Thyroid gland (tissue), 4 donors: Measurements from ENCODE around the gene TMEM50A. TPM values are rescaled to one million over a fixed set of nuclear protein-coding genes. Genes with fewer than 3 reads are reported as not detected.

ENCODE experiments used
- DNase-seq, 2 donors: peaks; one replicate each; pipeline ENCODE4 v3.0.0-alpha.2; 2019
- H3K27ac ChIP-seq, 3 donors: fragments of 200-600 bp; sonication (generic); 1 replicate in 2 of 3; 2 replicates in 1 of 3; pipeline ENCODE4 v1.5.1; 2016 to 2019; ENCODE audit warnings: mild to moderate bottlenecking in 1 of 3, moderate library complexity in 1 of 3
- H3K27me3 ChIP-seq: fragments of 200-600 bp; sonication (generic); one replicate; pipeline ENCODE4 v1.5.1; 2019
- H3K36me3 ChIP-seq, 2 donors: fragments of 200-600 bp; sonication (generic); one replicate each; pipeline ENCODE4 v1.5.1; 2016 to 2019
- H3K4me1 ChIP-seq, 2 donors: fragments of 200-600 bp; sonication (generic); one replicate each; pipeline ENCODE4 v1.5.1; 2017 to 2019
- H3K4me3 ChIP-seq, 3 donors: fragments of 200-600 bp; sonication (generic); replicated peaks in 1 of 3; 1 replicate in 2 of 3; 2 replicates in 1 of 3; pipeline ENCODE4 v1.5.1; 2016; ENCODE audit warnings: mild to moderate bottlenecking in 1 of 3
- H3K9me3 ChIP-seq: fragments of 200-600 bp; sonication (generic); one replicate; pipeline ENCODE4 v1.5.1; 2017
- CTCF ChIP-seq, 6 experiments: fragments of 200-600 bp in 3 of 6; fragments of 450-650 bp in 3 of 6; sonication (generic) in 3 of 6; IDR thresholded peaks; one replicate each; pipeline ENCODE4 v1.5.1; 2016 to 2019; ENCODE audit warnings: antibody characterized with exemption in 6 of 6, mild to moderate bottlenecking in 2 of 6, inconsistent platforms in 1 of 6, moderate library complexity in 1 of 6
- POLR2A ChIP-seq, 2 donors: fragments of 450-650 bp; IDR thresholded peaks; one replicate each; pipeline ENCODE4 v1.6.1; 2017; ENCODE audit warnings: antibody characterized with exemption in 2 of 2, mild to moderate bottlenecking in 2 of 2, moderate library complexity in 1 of 2
- WGBS, 2 donors: methylation state at CpG; one replicate each; pipeline ENCODE4 v1.1.5; 2017; 5-methylcytosine and 5-hydroxymethylcytosine counted together
- intact Hi-C: fragments of 100-400 bp; cut with DNase I; formaldehyde crosslinking; loops from one replicate; pipeline ENCODE4 v1.15.1; 2023
- total RNA-seq, 4 donors: library from RNA; depleted of rRNA; stranded (reverse); fragments of >200 nt; gene quantifications; one replicate each; pipeline ENCODE4 v1.2.3, GENCODE V29; 2016

The TMEM50A gene
- total RNA-seq, 4 donors from 2014 or later: 66.4 to 89.2 (median 78.5) TPM

GRCh38 chr1:25338986-25339385 is 852 bp downstream of the TMEM50A start:
- WGBS, 2 donors: 1% methylated on average over 6 of the region's 6 CpGs
- peak overlapping the region; percentile 83 to 99 (median 93) for H3K27ac ChIP-seq

GRCh38 chr1:25341746-25342145 is 3.6 kb downstream of the TMEM50A start:
- WGBS, 2 donors: 85 to 87% methylated on average over 6 of the region's 6 CpGs
- intact Hi-C loops: loop anchor here (10.0 kb wide), 1 partner anchor 87 kb away; no protein-coding TSS in a partner anchor
- H3K4me3 ChIP-seq: no peak overlapping the region

More at GRCh38 chr1:25338986-25339385, 852 bp downstream of the TMEM50A start:
- no peak for TF ChIP-seq CTCF (IDR thresholded peaks at IDR 0.05)
- no peak for TF ChIP-seq POLR2A (IDR thresholded peaks at IDR 0.05)
- intact Hi-C loops: no loop called here
- peaks cover 13 to 15% of the 10 kb centered on the region in 2 donors for H3K4me1 ChIP-seq
- peak overlapping the region; percentile 69 to 99 (median 98) for H3K4me3 ChIP-seq
- DNase-seq: no peak
- H3K36me3 ChIP-seq: no peaks in the 10 kb centered on the region
- no peaks in the 10 kb centered on the region for H3K27me3 ChIP-seq
- H3K9me3 ChIP-seq: no peaks in the 10 kb centered on the region

DNA sequence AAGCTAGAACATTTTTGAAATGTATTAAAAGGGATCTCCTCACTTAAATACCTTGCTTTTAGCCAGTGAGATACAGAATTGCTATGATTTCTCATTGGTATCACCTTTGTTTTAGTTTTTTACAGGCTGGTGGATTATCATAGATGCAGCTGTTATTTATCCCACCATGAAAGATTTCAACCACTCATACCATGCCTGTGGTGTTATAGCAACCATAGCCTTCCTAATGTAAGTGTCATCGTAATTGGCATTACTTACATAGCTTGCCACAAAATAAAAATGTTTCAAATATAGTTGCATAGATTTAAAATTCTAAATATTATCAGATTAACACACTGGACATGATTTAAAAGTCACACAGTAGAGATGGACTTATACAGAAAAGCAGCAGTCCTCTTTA is 4.7 kb downstream of the TMEM50A start:
- Histone ChIP-seq H3K4me1 (peaks cover 13 to 15% of the 10 kb centered on the region in 2 donors), H3K9me3 (no peaks in the 10 kb centered on the region), H3K27ac (no peak overlapping the region), H3K27me3 (no peaks in the 10 kb centered on the region), H3K4me3 (no peak overlapping the region), H3K36me3 (peaks cover 0 to 8% of the 10 kb centered on the region in 2 donors)
- TF ChIP-seq POLR2A (IDR thresholded peaks at IDR 0.05) (no peak), CTCF (IDR thresholded peaks at IDR 0.05) (no peak)
- DNase-seq: no peak
- intact Hi-C loops: loop anchor here (10.0 kb wide), 1 partner anchor 88 kb away; no protein-coding TSS in a partner anchor
- WGBS, 2 donors: 93% methylated on average over 1 of the region's 1 CpG

More at GRCh38 chr1:25341746-25342145, 3.6 kb downstream of the TMEM50A start:
- H3K27ac ChIP-seq: no peak overlapping the region
- no peaks in the 10 kb centered on the region for H3K9me3 ChIP-seq
- peaks cover 13 to 15% of the 10 kb centered on the region in 2 donors for H3K4me1 ChIP-seq
- peaks cover 0 to 3% of the 10 kb centered on the region in 2 donors for H3K36me3 ChIP-seq
- no peak for DNase-seq
- no peaks in the 10 kb centered on the region for H3K27me3 ChIP-seq
- TF ChIP-seq CTCF (IDR thresholded peaks at IDR 0.05) (no peak), POLR2A (IDR thresholded peaks at IDR 0.05) (no peak)

GRCh38 chr1:25343872-25344271 is 5.7 kb downstream of the TMEM50A start:
- no peak for DNase-seq
- intact Hi-C loops: loop anchor here (10.0 kb wide), 1 partner anchor 89 kb away; no protein-coding TSS in a partner anchor
- no peak for TF ChIP-seq POLR2A (IDR thresholded peaks at IDR 0.05)
- TF ChIP-seq CTCF (IDR thresholded peaks at IDR 0.05): no peak
- H3K27ac ChIP-seq: no peak overlapping the region
- no peaks in the 10 kb centered on the region for H3K9me3 ChIP-seq
- H3K4me1 ChIP-seq: peaks cover 13 to 15% of the 10 kb centered on the region in 2 donors
- peaks cover 0 to 8% of the 10 kb centered on the region in 2 donors for H3K36me3 ChIP-seq
- no peak overlapping the region for H3K4me3 ChIP-seq
- 80 to 84% methylated on average over 4 of the region's 4 CpGs for WGBS, 2 donors
- no peaks in the 10 kb centered on the region for H3K27me3 ChIP-seq

GRCh38 chr1:25347556-25347955 is 9.4 kb downstream of the TMEM50A start:
- Histone ChIP-seq H3K27ac (no peak overlapping the region), H3K9me3 (no peaks in the 10 kb centered on the region), H3K4me3 (no peak overlapping the region), H3K36me3 (peaks cover 2 to 8% of the 10 kb centered on the region in 2 donors), H3K27me3 (no peaks in the 10 kb centered on the region), H3K4me1 (no peaks in the 10 kb centered on the region)
- TF ChIP-seq CTCF (IDR thresholded peaks at IDR 0.05) (no peak), POLR2A (IDR thresholded peaks at IDR 0.05) (no peak)
- 91 to 96% methylated on average over 2 of the region's 2 CpGs for WGBS, 2 donors
- no peak for DNase-seq
- intact Hi-C loops: loop anchor here (10.0 kb wide), 1 partner anchor 93 kb away; no protein-coding TSS in a partner anchor
